Breast epithelium (tissue), 4 donors: ENCODE measurements around the gene SH3TC1. TPM values are rescaled to one million over a fixed set of nuclear protein-coding genes. Genes with fewer than 3 reads are reported as not detected.

Source experiments
- DNase-seq, 2 donors: peaks; one replicate each; pipeline ENCODE4 v3.0.0-alpha.2; 2019; ENCODE audit warnings: low spot score in 2 of 2
- H3K27ac ChIP-seq, 2 donors: fragments of 200-600 bp; sonication (generic) in 1 of 2; one replicate each; pipeline ENCODE4 v1.5.1; 2016 to 2019; ENCODE audit warnings: mild to moderate bottlenecking in 1 of 2
- H3K27me3 ChIP-seq, 2 donors: fragments of 200-600 bp; sonication (generic) in 1 of 2; one replicate each; pipeline versions ENCODE4 v1.5.1 to v1.6.0; 2017 to 2019; ENCODE audit warnings: control low read depth in 1 of 2, mild to moderate bottlenecking in 1 of 2
- H3K36me3 ChIP-seq: fragments of 200-600 bp; one replicate; pipeline ENCODE4 v1.5.1; 2019
- H3K4me1 ChIP-seq, 2 donors: fragments of 200-600 bp; sonication (generic); one replicate each; pipeline ENCODE4 v1.5.1; 2016 to 2019; ENCODE audit warnings: control low read depth in 1 of 2
- H3K4me3 ChIP-seq, 3 donors: fragments of 200-600 bp; sonication (generic); 1 replicate in 2 of 3; 2 replicates in 1 of 3; pipeline ENCODE4 v1.5.1; 2016 to 2019; ENCODE audit warnings: mild to moderate bottlenecking in 3 of 3, moderate library complexity in 2 of 3
- H3K9me3 ChIP-seq, 2 donors: fragments of 200-600 bp; sonication (generic) in 1 of 2; one replicate each; pipeline ENCODE4 v1.5.1; 2016 to 2019; ENCODE audit warnings: control low read depth in 1 of 2
- POLR2A ChIP-seq: fragments of 450-650 bp; IDR thresholded peaks from one replicate; pipeline ENCODE4 v1.6.1; 2016; ENCODE audit warnings: antibody characterized with exemption, mild to moderate bottlenecking, moderate library complexity
- POLR2AphosphoS5 ChIP-seq, 3 donors: sonication (generic); formaldehyde crosslinking; IDR thresholded peaks; one replicate each; pipeline ENCODE4 v1.6.1; 2017; ENCODE audit warnings: antibody characterized with exemption in 3 of 3
- intact Hi-C: fragments of 100-400 bp; cut with DNase I; formaldehyde crosslinking; loops from one replicate; pipeline ENCODE4 v1.15.1; 2023; ENCODE audit warnings: low total_unique reads
- total RNA-seq, 3 donors: library from RNA; depleted of rRNA; stranded (reverse); fragments of >200 nt; gene quantifications; one replicate each; pipeline ENCODE4 v1.1.0, GENCODE V29; 2016
- TF ChIP-seq, protein P1 (sequence below), 3 donors: fragments of 450-650 bp; IDR thresholded peaks; one replicate each; pipeline ENCODE4 v1.5.1; 2016 to 2017; ENCODE audit warnings: antibody characterized with exemption in 3 of 3, mild to moderate bottlenecking in 3 of 3, moderate library complexity in 3 of 3

Gene SH3TC1
- total RNA-seq, 3 donors from 2014 or later, result 16.4 to 28.8 (median 17.3) TPM

DNA sequence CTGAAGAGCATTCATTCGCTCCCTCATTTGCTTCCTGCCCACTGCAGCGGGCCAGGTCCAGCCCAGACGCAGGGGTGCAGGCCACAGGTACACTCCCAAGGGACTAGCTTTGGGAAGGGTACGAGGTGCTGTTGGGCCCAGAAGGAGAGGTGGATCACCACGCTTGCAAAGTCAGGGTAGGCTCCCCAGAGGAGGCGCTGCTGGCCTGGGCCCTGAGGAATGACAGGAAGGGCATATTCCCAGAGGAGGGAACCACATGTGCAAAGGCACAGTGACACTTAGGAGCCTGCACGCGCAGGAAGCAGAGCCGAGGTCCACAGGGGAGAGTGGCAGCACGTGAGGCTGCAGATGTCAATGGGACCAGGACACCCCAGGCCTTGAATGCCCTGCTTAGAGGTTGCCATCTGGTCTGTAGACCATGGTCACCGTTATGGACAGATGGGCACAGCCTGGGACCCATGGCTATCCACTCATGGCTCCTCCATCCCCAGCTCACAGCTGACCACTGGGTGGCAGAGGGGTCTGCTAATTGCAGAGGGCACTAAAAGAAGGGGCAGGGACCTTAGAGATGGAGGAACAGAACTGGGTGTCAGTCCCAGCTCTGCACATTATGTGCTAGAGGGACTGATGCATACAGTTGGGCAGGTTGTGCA lies 78.4 kb downstream of the SH3TC1 start:
- DNase-seq, result no peak
- no peak overlapping the region for H3K4me3 ChIP-seq
- H3K27me3 ChIP-seq, result no peaks in the 10 kb centered on the region
- peak overlapping the region in 1 of 2 donors; percentile 71 for H3K27ac ChIP-seq
- no peaks in the 10 kb centered on the region for H3K4me1 ChIP-seq
- TF ChIP-seq POLR2A (no peak), POLR2AphosphoS5 (IDR thresholded peaks at IDR 0.05) (no peak)
- TF ChIP-seq, protein P1, sequence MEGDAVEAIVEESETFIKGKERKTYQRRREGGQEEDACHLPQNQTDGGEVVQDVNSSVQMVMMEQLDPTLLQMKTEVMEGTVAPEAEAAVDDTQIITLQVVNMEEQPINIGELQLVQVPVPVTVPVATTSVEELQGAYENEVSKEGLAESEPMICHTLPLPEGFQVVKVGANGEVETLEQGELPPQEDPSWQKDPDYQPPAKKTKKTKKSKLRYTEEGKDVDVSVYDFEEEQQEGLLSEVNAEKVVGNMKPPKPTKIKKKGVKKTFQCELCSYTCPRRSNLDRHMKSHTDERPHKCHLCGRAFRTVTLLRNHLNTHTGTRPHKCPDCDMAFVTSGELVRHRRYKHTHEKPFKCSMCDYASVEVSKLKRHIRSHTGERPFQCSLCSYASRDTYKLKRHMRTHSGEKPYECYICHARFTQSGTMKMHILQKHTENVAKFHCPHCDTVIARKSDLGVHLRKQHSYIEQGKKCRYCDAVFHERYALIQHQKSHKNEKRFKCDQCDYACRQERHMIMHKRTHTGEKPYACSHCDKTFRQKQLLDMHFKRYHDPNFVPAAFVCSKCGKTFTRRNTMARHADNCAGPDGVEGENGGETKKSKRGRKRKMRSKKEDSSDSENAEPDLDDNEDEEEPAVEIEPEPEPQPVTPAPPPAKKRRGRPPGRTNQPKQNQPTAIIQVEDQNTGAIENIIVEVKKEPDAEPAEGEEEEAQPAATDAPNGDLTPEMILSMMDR (IDR thresholded peaks at IDR 0.05), result no peak
- intact Hi-C loops, result loop anchor here (2.0 kb wide), 1 partner anchor 65 kb away; no protein-coding TSS in a partner anchor
- H3K9me3 ChIP-seq, result no peaks in the 10 kb centered on the region
- H3K36me3 ChIP-seq, result no peaks in the 10 kb centered on the region

DNA sequence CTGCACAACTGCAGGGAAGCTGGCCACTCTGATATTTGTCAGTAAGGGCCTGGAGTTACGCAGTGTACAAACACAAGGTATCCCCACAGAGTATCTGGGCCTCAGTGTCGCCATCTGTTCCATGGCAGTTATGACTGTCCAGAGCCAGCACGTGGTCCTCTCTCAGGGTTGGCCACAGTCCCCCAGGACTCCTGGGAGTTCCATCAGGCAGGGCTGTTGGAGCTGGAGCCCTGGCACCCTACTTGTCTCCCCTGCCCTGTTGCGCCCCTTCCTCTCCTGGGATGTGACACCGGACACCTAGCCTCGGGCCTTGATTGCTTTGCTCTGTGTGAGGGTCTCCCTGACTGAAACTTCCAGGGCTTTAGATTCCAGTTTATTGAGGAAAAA lies 78.9 kb downstream of the SH3TC1 start:
- intact Hi-C loops, result loop anchor here (2.0 kb wide), 1 partner anchor 65 kb away; no protein-coding TSS in a partner anchor
- Histone ChIP-seq H3K36me3 (no peaks in the 10 kb centered on the region), H3K27ac (peak overlapping the region in 1 of 2 donors; percentile 71), H3K27me3 (no peaks in the 10 kb centered on the region), H3K4me3 (peak overlapping the region in 1 of 3 donors; percentile 5), H3K9me3 (no peaks in the 10 kb centered on the region), H3K4me1 (no peaks in the 10 kb centered on the region)
- TF ChIP-seq POLR2AphosphoS5 (IDR thresholded peaks at IDR 0.05) (no peak), POLR2A (no peak)
- TF ChIP-seq, protein P1 (IDR thresholded peaks at IDR 0.05), result no peak
- DNase-seq, result no peak

DNA sequence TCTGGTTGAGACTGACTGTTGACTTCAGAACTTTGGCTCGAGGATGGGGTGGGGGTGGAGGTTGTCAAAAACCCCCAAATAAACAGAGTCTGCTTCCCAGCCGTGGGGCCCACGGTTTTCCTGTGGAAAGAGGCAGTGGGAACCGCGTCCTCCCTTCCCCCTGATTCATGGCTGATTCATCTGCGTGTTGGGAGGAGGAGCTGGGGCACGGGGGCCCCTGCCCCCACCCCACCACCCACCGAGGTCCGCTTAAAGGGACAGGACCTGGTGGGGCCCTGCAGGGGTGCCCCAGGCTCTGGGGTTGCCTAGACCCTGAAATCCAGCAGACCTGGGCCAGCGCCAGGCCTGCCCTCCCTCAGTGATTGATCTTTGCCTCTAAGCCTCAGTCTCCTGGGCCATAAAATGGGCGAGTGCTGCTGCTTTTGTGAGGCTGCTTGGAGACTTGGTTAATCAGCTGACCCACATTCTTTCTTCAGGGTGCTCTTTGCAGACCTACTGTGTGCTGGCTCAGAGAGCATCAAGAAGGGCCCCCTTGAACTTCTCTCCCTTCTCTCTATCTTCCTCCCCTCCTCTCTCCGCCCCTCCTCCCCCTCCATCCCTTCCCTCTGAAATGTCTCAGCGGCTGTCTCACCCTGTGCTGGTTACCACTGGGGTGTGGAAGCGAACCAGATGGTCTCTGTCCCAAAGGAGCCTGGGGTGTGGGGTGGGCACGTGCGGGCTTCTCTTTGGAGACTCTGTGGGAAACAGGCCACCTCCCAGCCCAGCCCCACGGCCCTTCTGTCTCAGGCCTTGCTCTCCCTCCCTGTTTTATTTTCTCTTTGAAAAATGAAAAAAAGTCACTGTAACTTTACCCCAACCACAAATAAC lies 79.6 kb downstream of the SH3TC1 start:
- no peaks in the 10 kb centered on the region for H3K4me1 ChIP-seq
- H3K27ac ChIP-seq, result peak overlapping the region in 1 of 2 donors; percentile 80
- no peaks in the 10 kb centered on the region for H3K9me3 ChIP-seq
- H3K4me3 ChIP-seq, result no peak overlapping the region
- H3K27me3 ChIP-seq, result no peaks in the 10 kb centered on the region
- no peak for DNase-seq
- H3K36me3 ChIP-seq, result no peaks in the 10 kb centered on the region
- TF ChIP-seq, protein P1 (IDR thresholded peaks at IDR 0.05), result no peak
- TF ChIP-seq POLR2AphosphoS5 (IDR thresholded peaks at IDR 0.05) (no peak), POLR2A (no peak)
- intact Hi-C loops, result loop anchor here (2.0 kb wide), 1 partner anchor 64 kb away; no protein-coding TSS in a partner anchor

DNA sequence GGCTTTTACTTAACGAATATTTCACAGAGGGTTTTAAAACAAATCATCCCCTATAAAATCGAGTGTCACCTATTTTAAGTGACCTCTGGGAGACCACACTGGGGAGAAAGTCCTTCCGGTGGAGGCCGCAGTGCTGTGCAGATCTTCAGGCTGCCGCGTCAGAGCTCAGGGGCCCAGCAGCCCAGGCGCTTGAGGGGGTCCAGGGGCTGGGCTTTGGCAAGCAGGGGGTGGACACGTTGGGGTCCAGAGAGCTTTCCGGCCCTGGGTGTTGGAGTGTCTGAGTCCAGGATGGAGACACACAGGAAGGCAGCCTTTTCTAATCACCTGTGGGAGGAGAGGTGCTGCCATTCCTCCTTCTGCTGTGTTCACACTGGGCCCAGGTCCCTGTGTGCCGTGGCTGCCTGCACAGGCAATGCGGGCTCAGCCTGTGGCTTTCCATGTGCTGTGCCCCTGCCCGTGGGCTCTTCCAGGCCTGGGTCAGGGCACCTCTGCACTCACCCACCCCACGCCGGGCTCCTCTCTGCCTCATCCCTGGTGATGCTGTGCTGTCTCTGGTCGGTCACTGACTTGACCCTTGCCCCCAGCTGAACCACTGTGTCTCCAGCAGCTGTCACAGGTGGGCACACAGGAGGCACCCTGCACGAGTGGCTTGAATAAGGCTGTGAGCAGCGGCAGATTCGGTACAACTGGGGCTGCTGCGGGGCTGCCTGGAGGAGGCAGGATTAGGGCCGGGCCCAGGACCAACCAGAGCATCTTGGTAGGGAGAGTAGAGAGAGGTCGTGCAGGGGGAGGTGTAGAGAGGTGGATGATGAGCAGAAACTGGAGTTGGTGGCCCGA lies 80.4 kb downstream of the SH3TC1 start:
- H3K4me1 ChIP-seq, result no peaks in the 10 kb centered on the region
- intact Hi-C loops, result loop anchor here (2.0 kb wide), 1 partner anchor 63 kb away; no protein-coding TSS in a partner anchor
- H3K27me3 ChIP-seq, result no peaks in the 10 kb centered on the region
- H3K9me3 ChIP-seq, result no peaks in the 10 kb centered on the region
- H3K4me3 ChIP-seq, result no peak overlapping the region
- TF ChIP-seq, protein P1 (IDR thresholded peaks at IDR 0.05), result no peak
- TF ChIP-seq POLR2AphosphoS5 (IDR thresholded peaks at IDR 0.05) (no peak), POLR2A (no peak)
- H3K36me3 ChIP-seq, result no peaks in the 10 kb centered on the region
- no peak for DNase-seq
- peak overlapping the region in 1 of 2 donors; percentile 48 for H3K27ac ChIP-seq
